GM21381 (cell line): Measurements from ENCODE around the gene RIN1.
"Not testable (repeated sequence)": the region's sequence is repeated elsewhere in the genome, so short reads cannot be mapped to it uniquely, and the experiment has no call there.

Experiments used
- ATAC-seq: cut with Tn5 transposase; IDR thresholded peaks from one replicate; pipeline ENCODE4 v1.9.1; 2021; ENCODE audit warnings: mild to moderate bottlenecking, moderate library complexity; ENCODE audit not compliant: unreplicated experiment

Gene RIN1

DNA sequence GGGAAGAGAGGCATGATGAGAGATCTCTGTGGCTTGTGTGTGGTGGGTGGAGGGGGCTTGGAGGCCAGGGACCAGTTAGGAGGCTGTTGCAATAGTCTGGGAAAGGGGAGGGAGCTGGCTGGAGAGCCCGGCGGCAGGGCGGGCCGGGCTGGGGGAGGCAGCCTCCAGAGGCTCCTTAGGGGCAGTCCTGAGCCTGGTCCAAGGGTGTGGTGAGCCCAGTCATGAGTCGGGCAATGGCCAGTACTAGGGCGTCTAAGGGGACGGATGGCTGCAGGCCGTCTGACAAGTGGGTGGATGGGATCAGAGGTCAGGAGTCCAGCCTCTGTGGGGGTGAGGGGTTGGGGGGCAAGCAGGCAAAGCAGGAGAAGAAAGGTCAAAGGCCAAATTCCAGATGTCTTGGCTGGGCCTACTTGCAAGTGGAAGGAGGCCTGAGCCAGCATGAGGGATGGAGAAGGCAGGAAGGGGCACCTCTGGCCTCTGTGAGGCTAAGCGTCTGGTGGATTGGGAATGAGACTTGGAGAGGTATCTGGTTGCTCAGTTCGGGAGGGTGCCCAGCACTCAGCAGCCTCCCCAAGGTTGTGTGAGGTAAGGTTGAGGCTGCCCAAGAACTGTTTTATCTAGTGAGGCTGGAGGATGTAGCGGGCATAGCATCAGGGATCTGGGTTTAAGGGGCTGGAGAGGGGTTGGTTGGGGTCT, 13.4 kb downstream of the RIN1 start:
- ATAC-seq, result no peak

DNA sequence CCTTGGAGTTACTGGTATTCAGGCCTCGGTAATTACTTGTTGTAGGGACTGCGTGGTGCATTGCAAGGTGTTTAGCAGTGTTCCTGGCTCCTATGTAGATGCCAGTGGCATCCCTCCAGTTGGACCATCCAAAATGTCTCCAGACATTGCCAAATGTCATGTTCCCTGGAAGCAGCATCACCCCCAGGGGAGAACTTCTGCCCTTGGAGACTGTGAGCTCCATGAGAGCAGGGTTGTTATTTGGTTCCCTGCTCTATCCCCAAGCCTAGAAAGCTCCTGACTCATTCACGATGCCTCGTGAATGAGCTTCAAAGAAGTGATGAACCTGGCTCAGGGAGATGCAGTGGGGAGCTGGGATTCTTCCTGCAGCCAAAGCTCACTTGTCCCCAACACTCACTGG, 14.6 kb downstream of the RIN1 start:
- no peak for ATAC-seq

DNA sequence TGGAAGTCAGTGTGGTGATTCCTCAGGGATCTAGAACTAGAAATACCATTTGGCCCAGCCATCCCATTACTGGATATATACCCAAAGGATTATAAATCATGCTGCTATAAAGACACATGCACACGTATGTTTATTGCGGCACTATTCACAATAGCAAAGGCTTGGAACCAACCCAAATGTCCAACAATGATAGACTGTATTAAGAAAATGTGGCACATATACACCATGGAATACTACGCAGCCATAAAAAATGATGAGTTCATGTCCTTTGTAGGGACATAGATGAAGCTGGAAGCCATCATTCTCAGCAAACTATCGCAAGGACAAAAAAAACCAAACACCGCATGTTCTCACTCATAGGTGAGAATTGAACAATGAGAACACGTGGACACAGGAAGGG, 15.5 kb downstream of the RIN1 start:
- not testable (repeated sequence) for ATAC-seq

DNA sequence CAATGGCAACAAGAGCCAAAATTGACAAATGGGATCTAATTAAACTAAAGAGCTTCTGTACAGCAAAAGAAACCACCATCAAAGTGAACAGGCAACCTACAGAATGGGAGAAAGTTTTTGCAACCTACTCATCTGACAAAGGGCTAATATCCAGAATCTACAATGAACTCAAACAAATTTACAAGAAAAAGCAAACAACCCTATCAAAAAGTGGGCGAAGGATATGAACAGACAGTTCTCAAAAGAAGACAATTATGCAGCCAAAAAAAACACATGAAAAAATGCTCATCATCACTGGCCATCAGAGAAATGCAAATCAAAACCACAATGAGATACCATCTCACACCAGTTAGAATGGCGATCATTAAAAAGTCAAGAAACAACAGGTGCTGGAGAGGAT, 15.9 kb downstream of the RIN1 start:
- ATAC-seq, result not testable (repeated sequence)

DNA sequence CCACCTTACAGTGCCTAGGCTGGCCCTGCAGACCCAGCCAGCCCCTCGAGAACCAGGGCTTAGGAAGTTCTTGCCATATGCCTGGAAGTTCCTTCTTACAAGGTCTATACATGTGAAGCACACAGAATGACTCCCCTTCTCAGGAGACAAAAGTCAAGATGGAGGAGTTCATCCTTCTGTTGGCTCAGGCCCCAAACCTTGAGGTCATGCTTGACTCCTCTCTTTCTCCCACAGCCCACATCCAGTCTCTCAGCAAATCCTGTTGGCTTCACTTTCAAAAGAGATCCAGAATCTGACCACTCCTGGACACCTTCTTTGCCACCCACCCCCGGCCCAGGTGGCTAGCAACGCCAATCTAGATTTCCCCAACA, 17.6 kb downstream of the RIN1 start:
- no peak for ATAC-seq

DNA sequence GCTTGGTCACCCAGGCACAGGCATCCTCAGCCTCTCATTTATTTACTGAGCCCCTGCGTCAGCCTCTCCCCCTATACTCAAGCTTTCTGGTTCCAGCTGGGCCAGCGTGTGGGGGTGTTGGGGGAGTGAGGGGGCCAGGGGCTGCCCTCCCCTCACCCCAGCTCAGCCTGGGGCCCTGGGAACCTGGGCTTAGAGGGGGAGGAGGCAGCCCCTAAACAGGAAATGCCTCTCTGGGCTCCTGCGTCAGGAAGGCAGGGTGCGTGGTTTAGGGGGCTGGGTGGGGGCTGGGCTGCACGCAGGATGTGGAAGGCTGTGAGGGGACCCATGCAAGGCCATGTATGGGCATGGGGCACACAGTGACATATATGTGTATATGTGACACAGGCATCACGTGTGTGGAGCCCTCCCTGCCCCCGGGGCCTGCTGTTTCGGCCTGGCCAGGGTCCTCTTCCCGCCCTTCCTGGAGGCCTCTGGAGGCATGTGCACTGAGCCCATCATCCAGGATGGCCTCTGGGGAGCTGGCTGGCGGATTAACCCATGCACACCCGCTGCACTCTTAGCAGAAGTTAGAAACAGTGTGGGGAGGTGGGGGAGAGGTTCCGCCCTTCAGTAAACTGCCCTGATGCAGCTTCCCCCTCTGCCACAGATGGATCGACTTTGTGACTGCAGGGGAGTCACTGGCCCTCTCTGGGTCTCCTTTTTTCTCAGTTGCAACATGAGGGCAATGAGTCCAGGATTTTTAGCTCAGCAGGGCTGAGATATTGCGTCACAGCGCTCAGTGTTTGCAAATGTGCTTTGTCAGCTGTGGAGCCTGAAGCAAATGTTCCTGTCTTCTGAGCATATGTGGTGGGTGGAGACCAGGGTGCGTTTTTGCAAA, 18.3 kb downstream of the RIN1 start:
- no peak for ATAC-seq

DNA sequence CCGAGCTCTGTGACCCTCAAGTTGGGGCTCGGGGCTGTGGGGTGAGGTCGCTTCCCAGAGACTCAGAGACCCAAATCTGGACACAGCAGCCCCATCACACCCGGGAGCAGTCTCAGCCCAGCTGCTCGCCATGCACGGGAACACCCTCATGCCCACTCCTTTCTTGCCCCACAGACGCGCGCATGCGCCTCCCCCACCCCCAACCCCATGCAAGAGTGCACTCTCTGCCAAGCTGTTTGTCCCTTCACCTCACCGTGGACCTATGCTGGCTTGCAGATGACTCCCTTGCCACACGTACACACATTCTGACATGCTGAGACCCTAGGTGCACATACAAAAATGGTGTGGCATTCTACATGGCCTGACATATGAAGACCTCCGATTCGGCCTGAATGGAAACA, 18.9 kb downstream of the RIN1 start:
- no peak for ATAC-seq

DNA sequence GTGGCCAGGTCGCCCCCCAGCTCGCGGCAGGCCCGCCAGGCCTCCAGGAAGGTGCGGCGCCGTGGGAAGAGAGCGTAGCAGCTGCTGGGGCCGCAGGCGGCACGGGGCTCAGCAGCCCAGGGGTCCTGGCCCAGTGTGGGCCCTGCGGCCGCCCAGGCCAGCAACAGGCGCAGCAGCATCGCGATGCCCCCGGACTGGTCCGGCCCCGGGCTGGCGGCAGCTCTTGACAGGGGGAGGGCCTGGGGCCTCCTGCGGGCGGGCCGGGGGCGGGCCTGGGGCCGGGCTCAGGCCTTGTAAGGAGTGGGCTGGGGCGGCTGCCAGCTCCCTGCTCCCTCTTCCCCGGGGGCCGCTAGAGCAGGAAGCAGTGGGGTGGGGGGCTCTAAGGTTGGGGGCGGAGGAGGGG, 19.4 kb downstream of the RIN1 start, which contains the start of gene CD248:
TSS of gene CD248 (minus strand) at position 196 of the 403 bp plus-strand sequence. CDS start at position 179, 17 bp downstream.
- ATAC-seq, result no peak

DNA sequence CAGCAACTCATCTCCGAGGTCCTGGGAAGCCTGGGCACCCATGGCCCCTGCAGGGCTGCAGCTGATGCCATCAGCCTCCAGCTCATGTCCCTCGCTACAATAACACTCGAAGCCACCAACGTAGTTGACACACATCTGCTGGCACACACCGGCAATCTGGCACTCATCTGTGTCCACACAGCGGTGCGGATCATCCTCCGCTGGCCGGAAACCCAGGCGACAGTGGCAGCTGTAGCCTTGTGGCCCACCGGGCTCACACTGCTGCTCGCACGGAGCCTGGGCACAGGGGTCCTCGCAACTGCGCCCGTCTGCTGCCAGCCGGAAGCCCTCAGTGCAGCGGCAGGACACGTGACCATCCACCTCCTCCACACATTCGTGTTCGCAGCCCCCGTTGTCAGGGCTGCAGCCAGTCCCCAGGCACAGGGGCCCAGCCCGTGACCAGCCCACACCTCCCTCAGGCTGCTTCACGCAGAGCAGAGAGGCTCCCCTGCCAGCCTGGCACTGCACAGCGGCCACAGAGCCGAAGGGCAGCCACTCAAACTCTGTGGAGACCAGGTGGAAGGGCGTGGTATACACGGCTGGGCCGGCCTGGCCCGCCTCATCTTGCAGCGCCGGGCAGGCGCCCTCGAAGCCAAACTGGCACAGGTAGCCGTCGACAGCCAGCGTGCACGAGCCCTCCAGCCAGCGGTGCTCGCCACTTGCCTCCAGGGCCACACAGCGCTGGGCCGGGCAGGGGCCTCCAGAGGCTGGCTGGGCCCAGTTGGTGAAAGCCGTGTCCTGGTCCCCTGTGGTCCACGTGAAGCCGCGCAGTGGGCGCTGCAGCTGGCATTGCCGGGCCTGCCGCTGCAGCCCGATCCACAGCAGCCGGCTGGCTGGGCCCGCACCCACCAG, 20.1 kb downstream of the RIN1 start:
- ATAC-seq, result no peak

DNA sequence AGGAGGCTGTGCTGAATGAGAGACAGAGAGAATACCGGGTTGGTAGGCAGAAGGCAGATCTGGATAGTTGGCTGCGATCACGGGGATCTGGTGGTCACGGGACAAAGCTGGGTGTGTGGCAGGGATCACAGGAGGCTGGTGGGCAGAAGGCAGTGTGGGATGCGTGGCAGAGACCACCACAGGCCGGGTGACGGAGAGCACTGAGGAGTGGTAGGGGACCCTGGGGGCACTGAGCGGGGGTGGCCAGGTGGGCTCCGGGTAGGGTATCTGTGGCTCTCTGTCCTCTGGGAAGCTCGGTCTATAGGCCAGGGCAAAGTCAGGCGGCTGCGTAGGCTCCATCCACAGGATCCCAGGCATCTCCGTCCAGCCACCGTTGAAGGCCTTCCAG, 20.7 kb downstream of the RIN1 start:
- ATAC-seq, result no peak

DNA sequence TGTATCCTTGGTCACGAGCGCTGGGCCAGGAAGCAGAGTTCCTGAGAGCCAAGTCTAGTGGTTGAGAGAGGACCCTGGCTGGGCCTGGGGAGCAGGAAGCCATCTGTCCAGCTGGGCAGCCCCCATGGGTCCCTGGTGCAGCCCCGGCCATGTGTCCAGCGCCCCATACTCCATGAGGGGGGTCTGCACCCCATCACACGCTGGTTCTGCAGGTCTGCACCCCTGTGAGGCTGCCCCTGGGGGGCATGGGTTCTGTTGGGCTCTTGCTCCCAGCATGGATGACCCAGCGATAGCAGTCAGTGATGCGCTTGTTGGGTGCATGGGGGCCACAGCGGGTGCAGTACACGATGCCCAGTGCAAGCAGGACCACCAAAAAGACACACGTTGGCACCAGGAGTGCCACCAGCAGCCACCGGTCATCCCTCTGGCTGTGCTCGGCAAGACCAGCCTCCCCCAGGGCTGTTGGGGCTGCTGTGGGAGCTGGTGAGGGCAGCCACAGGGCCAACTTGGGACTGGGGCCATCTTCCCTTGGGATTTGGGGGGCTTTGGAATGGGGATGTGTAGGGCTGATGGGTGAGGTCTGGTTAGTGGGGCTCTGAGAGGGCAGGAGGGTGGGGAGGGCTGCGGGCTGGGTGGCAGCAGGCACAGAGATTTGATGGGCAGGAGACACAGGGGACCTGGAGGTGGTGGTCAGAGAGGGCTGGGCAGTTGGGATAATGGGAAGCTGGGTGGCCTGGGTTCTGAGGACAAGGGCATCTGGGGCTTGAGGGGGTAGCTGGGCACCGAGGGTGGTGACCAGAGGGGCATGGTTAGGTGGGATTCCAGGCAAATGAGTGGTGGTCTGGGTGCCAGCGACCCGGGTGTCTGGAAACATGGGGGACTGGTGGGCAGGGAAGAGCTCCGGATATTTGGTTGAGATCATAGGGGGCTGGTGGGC, 21.4 kb downstream of the RIN1 start:
- ATAC-seq, result no peak

DNA sequence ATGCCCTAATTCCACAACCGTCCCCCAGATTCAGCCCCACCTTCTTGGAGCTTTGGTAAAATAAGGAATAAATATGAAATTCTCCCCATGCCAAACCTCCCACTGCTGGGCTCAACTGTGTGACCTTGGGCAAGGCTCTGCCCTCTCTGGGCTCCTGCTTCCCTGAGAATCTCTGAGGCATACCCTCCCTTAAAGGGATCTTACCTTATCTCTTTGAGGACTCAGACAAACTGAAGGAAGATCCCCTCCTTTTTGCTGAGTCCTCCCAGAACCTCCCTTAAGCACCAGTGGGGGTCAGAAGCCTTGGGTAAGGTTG, 22.1 kb downstream of the RIN1 start:
- no peak for ATAC-seq

DNA sequence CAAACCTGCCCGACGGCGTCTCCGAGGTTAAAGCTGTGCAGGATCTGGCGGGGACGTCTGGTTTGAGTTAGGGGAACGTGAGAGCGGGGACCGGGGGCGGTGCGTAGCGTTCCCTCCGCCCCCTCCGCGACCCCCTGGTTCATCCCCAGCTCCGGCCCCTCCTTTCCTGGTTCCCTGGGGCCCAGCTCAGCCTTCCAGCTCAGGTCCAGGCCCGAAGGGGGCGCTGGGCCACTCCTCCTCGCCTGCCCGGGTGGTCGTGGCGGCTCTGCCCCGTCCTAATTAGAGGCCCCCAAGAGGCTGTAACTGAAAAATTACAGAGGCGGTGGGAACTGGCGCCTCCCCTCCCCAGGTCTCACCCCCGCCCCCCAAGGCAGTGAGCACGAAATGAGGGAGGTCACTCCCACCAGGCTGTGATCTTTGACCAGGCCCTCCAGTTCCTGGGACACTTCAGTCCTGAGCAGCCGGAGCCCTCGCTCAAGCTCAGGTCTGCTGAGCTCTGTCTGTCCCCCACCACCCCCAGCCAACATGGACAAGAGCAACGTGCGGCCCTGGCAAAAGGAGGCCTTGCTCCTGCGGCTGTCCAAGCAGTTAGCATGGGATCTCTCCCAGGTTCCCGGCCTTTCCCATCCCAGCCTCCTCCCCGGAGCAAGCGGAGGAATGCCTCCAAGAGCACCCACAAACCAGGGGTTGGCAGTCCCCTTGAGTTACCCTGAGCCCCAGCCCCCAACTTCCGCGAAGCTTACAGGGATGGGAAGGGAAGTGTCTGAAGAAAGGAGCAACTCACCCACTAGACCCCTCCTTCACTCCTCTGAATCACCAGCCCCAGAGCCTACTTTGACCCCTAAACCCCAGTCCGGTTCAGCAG, 22.7 kb downstream of the RIN1 start:
- ATAC-seq, result no peak

DNA sequence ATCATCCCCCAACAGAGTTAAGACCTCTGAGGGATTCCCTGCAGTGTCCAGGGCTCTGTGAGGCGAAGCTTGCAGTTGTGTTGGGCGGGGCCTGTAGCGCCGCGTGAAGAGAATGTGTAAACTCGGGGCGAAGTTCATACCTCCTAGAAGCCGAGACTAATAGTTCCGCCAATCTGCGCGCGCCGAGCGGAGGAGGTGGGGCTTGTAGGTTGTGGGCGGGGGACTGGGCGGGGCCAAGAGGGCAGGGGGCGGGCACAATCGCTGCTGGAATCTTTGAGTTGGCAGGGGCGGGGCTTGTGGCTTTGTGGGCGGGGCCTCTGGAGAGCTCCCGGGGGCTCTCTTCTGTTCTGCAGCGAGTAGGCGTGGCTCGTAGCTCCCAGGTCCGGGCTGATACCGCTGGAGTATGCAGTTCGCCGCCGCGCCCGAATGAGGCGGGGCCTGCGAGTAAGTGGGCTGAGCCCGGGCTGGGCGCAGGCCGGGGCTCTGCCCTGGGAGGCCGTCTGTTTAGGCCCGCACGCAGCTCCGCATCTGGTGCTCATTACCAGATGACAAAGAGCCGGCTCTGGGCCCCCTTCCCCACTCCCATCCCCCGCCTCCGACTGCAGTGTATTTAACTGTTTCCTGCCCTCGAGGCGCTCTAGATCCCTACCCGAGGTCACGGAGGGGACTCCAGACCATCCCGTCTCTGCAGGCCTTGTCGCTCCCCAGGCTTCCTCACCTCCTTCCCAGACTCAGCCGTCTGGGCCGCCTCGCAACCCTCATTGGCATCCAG, 23.5 kb downstream of the RIN1 start:
- peak; percentile 43 for ATAC-seq

DNA sequence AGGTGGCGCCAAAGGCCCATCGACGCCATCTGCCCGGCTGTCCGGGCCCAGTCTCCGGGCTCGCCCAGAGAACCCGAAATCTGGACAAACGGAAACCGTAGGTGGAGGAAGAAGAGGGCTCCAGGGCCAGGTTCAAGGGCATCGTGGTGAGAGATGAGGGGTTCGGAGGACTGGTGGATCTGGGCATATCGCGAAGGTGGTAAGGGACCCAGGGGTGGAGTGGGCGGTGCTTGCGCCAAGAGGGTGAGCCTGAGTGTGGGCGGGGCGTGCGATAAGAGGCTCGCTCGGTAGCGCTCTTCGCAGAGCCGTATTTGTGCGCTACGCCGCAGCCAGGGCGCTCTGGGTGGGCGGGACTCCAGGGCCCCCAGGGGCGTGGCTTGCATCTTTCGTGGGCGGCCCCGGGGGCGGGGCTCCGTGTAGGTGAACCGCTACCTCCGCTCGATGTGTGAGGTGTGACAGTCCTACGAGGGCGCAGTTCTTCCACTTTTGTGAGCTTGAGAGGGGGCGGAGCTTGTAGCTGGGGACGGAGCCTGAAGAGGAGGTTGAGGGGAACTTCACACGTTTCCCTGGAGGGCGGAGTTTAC, 24.2 kb downstream of the RIN1 start:
- peak; percentile 74 for ATAC-seq

DNA sequence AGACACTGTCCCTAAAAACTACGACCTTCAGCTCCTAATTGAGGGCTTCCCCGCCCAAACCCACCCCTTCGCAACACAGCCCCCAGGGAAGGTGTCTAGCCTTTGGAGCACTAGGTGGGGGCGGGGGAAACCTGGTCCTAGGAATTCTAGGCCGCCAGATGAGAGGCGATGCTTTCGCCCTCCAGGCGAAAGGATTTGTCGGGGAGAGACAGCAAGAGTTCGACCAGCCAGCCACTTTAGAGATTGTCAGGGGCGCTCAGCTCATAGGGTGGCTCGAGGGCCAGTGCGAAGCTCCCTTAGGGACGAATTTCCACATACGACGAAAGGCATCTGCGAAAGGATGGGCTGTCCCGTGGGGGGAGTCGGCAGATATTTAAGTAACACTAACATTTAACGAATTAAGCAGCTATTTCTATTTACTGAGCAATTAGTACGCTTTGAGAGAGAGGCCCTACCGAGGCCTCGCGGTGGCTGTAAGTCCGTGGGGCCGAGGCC, 24.7 kb downstream of the RIN1 start:
- ATAC-seq, result no peak

DNA sequence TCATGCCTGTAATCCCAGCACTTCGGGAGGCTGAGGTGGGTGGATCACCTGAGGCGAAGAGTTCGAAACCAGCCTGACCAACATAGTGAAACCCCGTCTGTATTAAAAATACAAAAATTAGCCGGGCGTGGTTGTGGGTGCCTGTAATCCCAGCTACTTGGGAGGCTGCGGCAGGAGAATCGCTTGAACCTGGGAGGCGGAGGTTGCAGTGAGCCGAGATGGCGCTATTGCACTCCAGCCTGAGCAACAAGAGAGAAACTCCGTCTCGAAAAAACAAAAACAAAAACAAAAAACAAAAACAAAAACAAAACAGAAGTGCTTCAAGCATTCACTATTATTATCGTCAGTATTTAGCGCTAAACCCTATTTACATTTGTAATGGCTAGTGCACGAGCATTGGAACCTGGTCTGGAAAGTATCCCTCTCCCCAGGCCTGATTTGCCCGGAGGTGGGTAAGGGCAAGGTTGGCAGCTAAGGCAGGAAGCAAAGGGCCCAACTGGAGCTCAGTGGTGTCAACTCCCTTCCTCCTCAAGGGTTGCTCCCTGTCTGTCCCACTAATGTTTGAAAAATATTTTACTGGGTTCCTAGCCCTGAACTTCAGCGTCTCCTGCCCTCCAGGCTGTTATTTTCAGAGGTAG, 25.3 kb downstream of the RIN1 start:
- ATAC-seq, result not testable (repeated sequence)

DNA sequence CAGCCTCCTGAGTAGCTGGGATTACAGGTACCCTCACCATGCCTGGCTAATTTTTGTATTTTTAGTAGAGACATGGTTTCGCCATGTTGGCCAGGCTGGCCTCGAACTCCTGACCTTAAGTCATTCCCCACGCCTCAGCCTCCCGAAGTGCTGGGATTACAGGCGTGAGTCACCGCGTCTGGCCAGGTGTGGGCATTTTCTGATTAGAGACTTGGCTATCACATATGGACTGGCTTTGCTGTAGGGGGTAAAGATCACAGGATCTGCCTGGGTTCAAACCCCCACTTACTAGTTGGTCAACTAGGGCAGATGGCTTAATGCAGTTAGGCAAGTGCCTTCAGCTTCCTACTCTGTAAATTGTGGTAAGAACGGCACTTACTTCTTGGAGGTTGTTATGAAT, 25.9 kb downstream of the RIN1 start:
- no peak for ATAC-seq
